Endothelial cell of umbilical vein (primary cell): Measurements from ENCODE around the gene SPEN. TPM values are rescaled to one million over a fixed set of nuclear protein-coding genes. Genes with fewer than 3 reads are reported as not detected.

ENCODE experiments used
- BruUV-seq: library from RNA; stranded (reverse); fragments of 400-500 nt; replicated peaks from 2 replicates; lab custom pipeline; 2021; lab: Mats Ljungman, UMichigan
- CTCF ChIA-PET: fragments of 300-600, 350-600 bp; sonication (Branson Sonifier 250); formaldehyde crosslinking; loops from one replicate; lab custom pipeline; 2021; ENCODE audit warnings: antibody characterized with exemption, inconsistent platforms; lab: Charles Lee
- POLR2A ChIA-PET: fragments of 300-600, 350-600 bp; sonication (Branson Sonifier 250); formaldehyde crosslinking; loops from one replicate; lab custom pipeline; 2021; ENCODE audit warnings: antibody characterized with exemption, inconsistent platforms; lab: Charles Lee
- DNase-seq: peaks from one replicate; pipeline ENCODE4 v3.0.0-alpha.2; 2011; ENCODE audit warnings: low read depth, low spot score
- FAIRE-seq: peaks from 2 replicates; lab custom pipeline; 2011; peaks lifted over from hg19 to GRCh38; lab: Jason Lieb, UNC
- H2AFZ ChIP-seq: 2 replicates; pipeline ENCODE4 v1.6.0; 2012; ENCODE audit warnings: low read depth, low read length, control low read depth, inconsistent platforms
- H3K27ac ChIP-seq: 2 replicates; pipeline ENCODE4 v1.5.1; 2011; ENCODE audit warnings: low read depth, mild to moderate bottlenecking, control low read depth, low read length, moderate library complexity; ENCODE audit not compliant: insufficient read depth
- H3K27me3 ChIP-seq, 2 experiments: 2 replicates each; pipeline versions ENCODE4 v1.6.0 to v1.6.1; 2011; ENCODE audit warnings: low read length in 2 of 2, mixed read lengths in 1 of 2; ENCODE audit not compliant: control insufficient read depth in 2 of 2, insufficient read depth in 2 of 2
- H3K36me3 ChIP-seq, 2 experiments: 2 replicates in 1 of 2; 3 replicates in 1 of 2; pipeline ENCODE4 v1.5.1; 2011; ENCODE audit warnings: low read length in 2 of 2, mild to moderate bottlenecking in 1 of 2, moderate library complexity in 1 of 2; ENCODE audit not compliant: control insufficient read depth in 2 of 2, insufficient read depth in 2 of 2; ENCODE audit errors: extremely low read depth in 1 of 2
- H3K4me1 ChIP-seq: 3 replicates; pipeline ENCODE4 v1.5.1; 2011; ENCODE audit warnings: mild to moderate bottlenecking, low read length; ENCODE audit not compliant: control insufficient read depth, insufficient read depth; ENCODE audit errors: extremely low read depth
- H3K4me2 ChIP-seq: 2 replicates; pipeline ENCODE4 v1.6.1; 2011; ENCODE audit warnings: low read length, control low read depth, mixed read lengths; ENCODE audit not compliant: insufficient read depth
- H3K4me3 ChIP-seq, 3 experiments: fragments of 200-600 bp in 1 of 3; sonication (generic), shearing (Covaris generic) in 1 of 3; replicated peaks in 1 of 3; 2 replicates each; pipeline ENCODE4 v1.5.1; 2011 to 2016; ENCODE audit warnings: control low read depth in 3 of 3, low read length in 3 of 3, mild to moderate bottlenecking in 2 of 3, inconsistent platforms in 1 of 3, low read depth in 1 of 3, moderate library complexity in 1 of 3; ENCODE audit not compliant: insufficient read depth in 1 of 3
- H3K79me2 ChIP-seq: 2 replicates; pipeline ENCODE4 v1.6.0; 2012; ENCODE audit warnings: low read length, inconsistent platforms; ENCODE audit not compliant: control insufficient read depth, insufficient read depth
- H3K9ac ChIP-seq: replicated peaks from 2 replicates; pipeline ENCODE3; 2011; ENCODE audit warnings: low read length, control low read depth; ENCODE audit not compliant: insufficient read depth; ENCODE audit errors: extremely low read depth
- H3K9me1 ChIP-seq: replicated peaks from 3 replicates; pipeline ENCODE4 v1.6.0; 2011; ENCODE audit warnings: mild to moderate bottlenecking, low read length; ENCODE audit not compliant: control insufficient read depth, insufficient read depth; ENCODE audit errors: extremely low read depth
- H3K9me3 ChIP-seq: replicated peaks from 2 replicates; pipeline ENCODE4 v1.5.1; 2012; ENCODE audit warnings: low read length, inconsistent platforms; ENCODE audit not compliant: control insufficient read depth, insufficient read depth
- H4K20me1 ChIP-seq: replicated peaks from 2 replicates; pipeline ENCODE3; 2011; ENCODE audit warnings: mild to moderate bottlenecking, low read length; ENCODE audit not compliant: control insufficient read depth, insufficient read depth; ENCODE audit errors: extremely low read depth
- CTCF ChIP-seq, 2 donors: IDR thresholded peaks; 1 replicate in 1 of 2; 2 replicates in 1 of 2; pipeline ENCODE4 v1.5.1; 2011; ENCODE audit warnings: low read length in 2 of 2, mild to moderate bottlenecking in 2 of 2, moderate library complexity in 2 of 2, control low read depth in 1 of 2, inconsistent platforms in 1 of 2, low read depth in 1 of 2; ENCODE audit not compliant: insufficient read depth in 1 of 2; ENCODE audit errors: extremely low read depth in 1 of 2
- EZH2 ChIP-seq: IDR thresholded peaks from 2 replicates; pipeline ENCODE4 v1.6.1; 2012; ENCODE audit warnings: borderline replicate concordance, low read depth, mild to moderate bottlenecking, moderate library complexity, low read length, inconsistent platforms; ENCODE audit not compliant: severe bottlenecking
- FOS ChIP-seq: IDR thresholded peaks from 2 replicates; pipeline ENCODE4 v1.6.1; 2011; ENCODE audit warnings: mild to moderate bottlenecking, low read length, moderate library complexity, borderline replicate concordance; ENCODE audit not compliant: insufficient read depth
- GATA2 ChIP-seq: IDR thresholded peaks from 2 replicates; pipeline ENCODE4 v1.7.0; 2011; ENCODE audit warnings: low read depth, mild to moderate bottlenecking, moderate library complexity, mixed read lengths, low read length; ENCODE audit not compliant: insufficient read length, insufficient read depth
- JUN ChIP-seq: IDR thresholded peaks from 2 replicates; pipeline ENCODE4 v1.6.1; 2011; ENCODE audit warnings: borderline replicate concordance, low read depth; ENCODE audit not compliant: insufficient read length, insufficient read depth
- MYC ChIP-seq: IDR thresholded peaks from one replicate; pipeline ENCODE4 v1.6.1; 2011; ENCODE audit warnings: mild to moderate bottlenecking, low read depth, low read length
- POLR2A ChIP-seq: IDR thresholded peaks from 2 replicates; pipeline ENCODE4 v1.6.1; 2012; ENCODE audit warnings: low read depth, mild to moderate bottlenecking, control low read depth, low read length
- POLR2AphosphoS5 ChIP-seq: IDR thresholded peaks from 2 replicates; pipeline ENCODE4 v1.6.1; 2012; ENCODE audit warnings: low read depth, mild to moderate bottlenecking, control low read depth, low read length, moderate library complexity; ENCODE audit not compliant: insufficient read depth
- dilution Hi-C: fragments of 300-500 bp; cut with MboI; formaldehyde crosslinking; loops from one replicate; pipeline ENCODE4 v1.15.0; 2019; ENCODE audit warnings: low sequenced_read_pairs; ENCODE audit not compliant: extremely low pct_ligation_motif_present
- intact Hi-C: fragments of 100-400 bp; cut with micrococcal nuclease; formaldehyde crosslinking; loops from one replicate; pipeline ENCODE4 v1.10.0; 2022
- polyA plus RNA-seq, 4 experiments: library from polyadenylated mRNA; depleted of rRNA in 3 of 4; stranded (reverse) in 3 of 4; unstranded in 1 of 4; fragments of >200 nt; gene quantifications; 2 replicates each; pipeline versions ENCODE4 v1.2.1 to v1.2.3, GENCODE V29; 2011 to 2012; ENCODE audit warnings: missing spikeins in 1 of 4
- total RNA-seq: library from RNA; stranded (reverse); gene quantifications from 2 replicates; pipeline ENCODE4 v1.2.3, GENCODE V29; 2021
- TF ChIP-seq, protein P1 (sequence below): IDR thresholded peaks from 2 replicates; pipeline ENCODE4 v1.6.1; 2011; ENCODE audit not compliant: insufficient read depth, insufficient read length

Gene SPEN
- total and polyA plus RNA-seq, 2 donors (not counting 3 experiments of a cell fraction or from before 2014, with no cell fraction given) = 9.3 to 44.4 TPM

- Histone ChIP-seq H3K9me1 (no peaks in the 10 kb centered on the region), H3K27ac (no peak overlapping the region), H4K20me1 (peaks cover 2% of the 10 kb centered on the region), H3K9ac (no peak overlapping the region), H3K4me3 (no peak overlapping the region), H3K27me3 (no peaks in the 10 kb centered on the region), H2AFZ (no peak overlapping the region), H3K9me3 (no peaks in the 10 kb centered on the region), H3K79me2 (peaks cover 69% of the 10 kb centered on the region), H3K36me3 (peaks cover 12% of the 10 kb centered on the region in 2 experiments), H3K4me1 (peaks cover 7% of the 10 kb centered on the region), H3K4me2 (no peak overlapping the region)
- FAIRE-seq (no peak), DNase-seq (no peak)
- dilution Hi-C loops = no loop called here
- TF ChIP-seq FOS = no peak
- TF ChIP-seq POLR2A = no peak
- TF ChIP-seq JUN = no peak
- TF ChIP-seq GATA2 = no peak
- no peak for TF ChIP-seq POLR2AphosphoS5
- no peak for TF ChIP-seq MYC
- TF ChIP-seq CTCF (IDR thresholded peaks at IDR 0.05; ENCODE audit: extremely low read depth in 1 of 2, insufficient read depth in 1 of 2, low read depth in 1 of 2, low read length in 2 of 2) = no peak
- no peak for TF ChIP-seq EZH2
- TF ChIP-seq, protein P1, sequence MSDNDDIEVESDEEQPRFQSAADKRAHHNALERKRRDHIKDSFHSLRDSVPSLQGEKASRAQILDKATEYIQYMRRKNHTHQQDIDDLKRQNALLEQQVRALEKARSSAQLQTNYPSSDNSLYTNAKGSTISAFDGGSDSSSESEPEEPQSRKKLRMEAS = no peak
- no TSS peak for BruUV-seq
- ChIA-PET CTCF (interaction anchor here (0.8 kb wide), 1 partner anchor 13 kb away, joined by 4 read pairs; no protein-coding TSS in a partner anchor), POLR2A (no interaction called here)
- intact Hi-C loops = no loop called here
These were observed 124.9 kb downstream of the SPEN start for GRCh38 chr1:15972409-15972808.
